ENCODE data around the gene PCNT. TPM values are rescaled to one million over a fixed set of nuclear protein-coding genes. Genes with fewer than 3 reads are reported as not detected.

The PCNT gene
- total RNA-seq, 2 donors from 2014 or later = 17.6 to 28.8 TPM

- ATAC-seq (no peak), DNase-seq (no peak)
- intact Hi-C loops (cut with DNase I, micrococcal nuclease) = no loop called here
Observed at GRCh38 chr21:46352164-46352515, 28.2 kb downstream of the PCNT start.

GRCh38 chr21:46352913-46353312 is 29.0 kb downstream of the PCNT start:
- ATAC-seq = no peak
- intact Hi-C loops (cut with DNase I, micrococcal nuclease) = no loop called here
- DNase-seq = no peak

GRCh38 chr21:46354046-46354445 is 30.1 kb downstream of the PCNT start:
- intact Hi-C loops (cut with DNase I, micrococcal nuclease) = no loop called here
- ATAC-seq (no peak), DNase-seq (no peak)

- intact Hi-C loops (cut with DNase I, micrococcal nuclease) = no loop called here
- ATAC-seq (no peak), DNase-seq (no peak)
Observed at GRCh38 chr21:46354518-46354917, 30.6 kb downstream of the PCNT start.

GRCh38 chr21:46355161-46356004 is 31.4 kb downstream of the PCNT start:
- intact Hi-C loops (cut with DNase I, micrococcal nuclease) = no loop called here
- no peak for DNase-seq
- ATAC-seq = no peak

GRCh38 chr21:46356005-46356338 is 32.0 kb downstream of the PCNT start:
- intact Hi-C loops (cut with DNase I, micrococcal nuclease) = no loop called here
- ATAC-seq = no peak

GRCh38 chr21:46356494-46357334 is 32.8 kb downstream of the PCNT start:
- DNase-seq (no peak), ATAC-seq (no peak)
- intact Hi-C loops (cut with DNase I, micrococcal nuclease) = no loop called here

More at GRCh38 chr21:46356005-46356338, 32.0 kb downstream of the PCNT start:
- DNase-seq = no peak

- DNase-seq = no peak
- intact Hi-C loops (cut with DNase I, micrococcal nuclease) = no loop called here
- ATAC-seq = no peak
Observed at GRCh38 chr21:46357335-46357604, 33.3 kb downstream of the PCNT start.

- DNase-seq (no peak), ATAC-seq (no peak)
- intact Hi-C loops (cut with DNase I, micrococcal nuclease) = no loop called here
Observed at GRCh38 chr21:46357684-46358425, 33.9 kb downstream of the PCNT start.

GRCh38 chr21:46361176-46361575 is 37.2 kb downstream of the PCNT start:
- ATAC-seq (no peak), DNase-seq (no peak)
- intact Hi-C loops (cut with DNase I, micrococcal nuclease) = no loop called here

GRCh38 chr21:46361935-46362334 is 38.0 kb downstream of the PCNT start:
- intact Hi-C loops (cut with DNase I, micrococcal nuclease) = no loop called here
- ATAC-seq (no peak), DNase-seq (no peak)

- ATAC-seq (no peak), DNase-seq (no peak)
- intact Hi-C loops (cut with DNase I, micrococcal nuclease) = no loop called here
Observed at GRCh38 chr21:46362946-46363345, 39.0 kb downstream of the PCNT start.

GRCh38 chr21:46363698-46364097 is 39.7 kb downstream of the PCNT start:
- no peak for DNase-seq
- intact Hi-C loops (cut with DNase I, micrococcal nuclease) = no loop called here
- ATAC-seq = no peak

GRCh38 chr21:46366091-46366490 is 42.1 kb downstream of the PCNT start:
- no peak for DNase-seq
- intact Hi-C loops (cut with DNase I, micrococcal nuclease) = no loop called here
- ATAC-seq = no peak

GRCh38 chr21:46366561-46366960 is 42.6 kb downstream of the PCNT start:
- intact Hi-C loops (cut with DNase I, micrococcal nuclease) = no loop called here
- ATAC-seq (no peak), DNase-seq (no peak)

- intact Hi-C loops (cut with DNase I, micrococcal nuclease) = no loop called here
- no peak for DNase-seq
- no peak for ATAC-seq
Observed at GRCh38 chr21:46366966-46367365, 43.0 kb downstream of the PCNT start.

GRCh38 chr21:46368533-46369285 is 44.8 kb downstream of the PCNT start:
- ATAC-seq = no peak
- intact Hi-C loops (cut with DNase I, micrococcal nuclease) = no loop called here

GRCh38 chr21:46369520-46370235 is 45.7 kb downstream of the PCNT start:
- intact Hi-C loops (cut with DNase I, micrococcal nuclease) = no loop called here
- ATAC-seq (no peak), DNase-seq (no peak)

More at GRCh38 chr21:46368533-46369285, 44.8 kb downstream of the PCNT start:
- DNase-seq = no peak

Measured in left colon (tissue), 2 donors.